Measurements from ENCODE around the gene FYB1.

The FYB1 gene

DNA sequence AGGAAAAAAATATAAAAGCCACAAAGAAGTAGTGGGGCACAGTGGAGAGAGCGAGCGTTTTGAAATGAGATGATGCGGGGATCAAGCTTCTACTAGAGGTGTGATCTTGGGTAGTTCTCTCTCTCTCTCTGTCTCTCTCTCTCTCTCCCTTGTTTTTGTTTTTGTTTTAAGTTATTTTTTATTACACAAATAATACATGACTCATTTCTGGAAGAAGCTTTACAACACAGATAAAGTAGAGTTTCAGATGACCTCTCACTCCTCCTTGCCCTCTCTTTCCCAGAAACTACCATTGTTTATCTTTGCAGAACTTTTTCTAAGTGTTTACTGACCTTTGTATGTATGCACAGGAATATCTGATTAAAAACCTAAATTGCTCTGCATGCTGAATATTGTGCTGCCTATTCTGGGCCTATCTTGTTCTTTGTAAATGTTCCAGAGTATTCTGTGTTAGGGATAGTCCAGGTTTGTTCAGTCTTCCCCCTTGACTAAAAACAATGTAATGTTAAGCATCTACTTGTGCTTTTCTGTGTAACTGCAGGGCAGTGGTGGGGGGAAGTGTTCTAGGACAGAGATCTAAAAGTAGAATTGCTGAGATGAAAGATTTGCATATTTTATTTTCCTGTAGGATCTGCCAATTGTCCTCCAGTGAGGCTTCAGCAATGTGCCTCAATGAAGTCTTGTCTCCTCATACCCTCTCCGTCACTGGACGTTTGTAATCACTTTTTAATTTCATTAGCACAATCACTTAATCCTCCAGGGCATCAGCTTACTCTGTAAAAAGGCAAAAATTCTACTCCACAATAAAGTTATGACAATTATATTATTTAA, 52.0 kb downstream of the FYB1 start:
- in situ Hi-C loops (cut with MboI; ENCODE audit: low sequenced_read_pairs), result no loop called here

DNA sequence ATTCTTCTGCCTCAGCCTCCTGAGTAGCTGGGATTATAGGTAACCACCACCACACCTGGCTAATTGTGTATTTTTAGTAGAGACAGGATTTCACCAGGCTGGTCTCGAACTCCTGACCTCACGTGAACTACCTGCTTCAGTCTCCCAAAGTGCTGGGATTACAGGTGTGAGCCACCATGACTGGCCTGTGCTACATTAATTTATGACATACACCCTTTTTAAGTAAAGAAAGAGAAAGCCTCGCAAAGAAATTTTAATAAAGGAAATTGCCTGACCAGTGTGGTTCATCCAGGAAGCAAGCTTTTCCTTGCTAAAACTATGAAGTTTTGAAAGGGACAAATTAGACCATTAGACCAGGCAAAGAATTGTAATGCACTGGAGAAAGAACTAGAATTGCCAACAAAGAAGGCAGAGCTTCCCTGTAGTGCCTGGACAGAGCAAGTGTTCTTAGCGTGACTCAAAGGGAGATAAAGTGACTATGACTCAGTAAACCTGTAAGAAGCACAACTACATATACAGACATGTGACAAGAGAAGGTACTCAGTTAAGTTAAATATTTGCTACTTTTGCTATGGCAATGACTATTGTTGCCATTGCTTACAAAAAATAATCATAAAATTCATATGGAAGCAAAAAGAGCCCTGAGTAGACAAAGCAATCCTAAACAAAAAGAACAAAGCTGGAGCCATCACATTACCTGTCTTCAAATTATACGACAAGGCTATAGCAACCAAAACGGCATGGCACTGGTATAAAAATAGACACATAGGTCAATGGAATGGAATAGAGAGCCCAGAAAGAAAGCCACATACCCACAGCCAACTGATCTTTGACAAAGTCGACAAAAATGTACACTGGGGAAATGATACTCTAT, 54.6 kb downstream of the FYB1 start:
- in situ Hi-C loops (cut with MboI; ENCODE audit: low sequenced_read_pairs), result no loop called here

DNA sequence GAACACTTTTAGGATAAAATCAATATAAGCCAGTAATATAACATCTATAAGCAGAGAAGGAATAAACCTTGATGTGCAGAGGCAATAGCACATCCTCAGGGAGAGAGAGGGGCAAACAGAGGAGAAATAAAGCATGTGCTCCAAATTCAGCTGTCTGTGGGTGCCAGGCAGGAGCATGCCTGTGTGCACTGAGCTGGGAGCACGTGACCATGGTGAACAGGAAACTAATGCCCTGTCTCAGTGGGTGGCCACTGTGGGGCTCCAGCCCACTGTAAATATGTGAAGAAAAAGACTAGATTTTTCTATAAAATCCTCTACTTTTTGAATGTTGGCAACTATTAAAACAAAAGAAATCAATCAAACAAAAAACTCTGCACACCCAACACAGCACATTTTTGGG, 55.3 kb downstream of the FYB1 start:
- in situ Hi-C loops (cut with MboI; ENCODE audit: low sequenced_read_pairs), result no loop called here

DNA sequence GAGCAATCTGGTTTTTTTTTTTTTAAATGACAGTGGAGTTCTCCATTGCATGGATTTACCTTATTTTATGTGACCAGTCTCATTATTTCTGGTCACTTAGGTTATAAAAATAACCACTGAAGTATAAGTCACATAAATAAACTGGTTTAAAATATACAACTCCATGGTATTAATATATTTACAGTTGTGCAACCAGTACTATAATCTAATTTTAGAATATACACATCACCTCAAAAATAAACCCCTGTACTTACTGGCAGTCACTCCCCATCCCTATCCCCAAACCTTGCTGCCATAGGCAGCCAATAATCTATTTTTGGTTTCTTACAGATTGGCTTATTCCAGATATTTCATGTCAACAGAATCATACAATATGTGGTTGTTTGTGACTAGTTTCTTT, 57.8 kb downstream of the FYB1 start:
- in situ Hi-C loops (cut with MboI; ENCODE audit: low sequenced_read_pairs), result no loop called here

DNA sequence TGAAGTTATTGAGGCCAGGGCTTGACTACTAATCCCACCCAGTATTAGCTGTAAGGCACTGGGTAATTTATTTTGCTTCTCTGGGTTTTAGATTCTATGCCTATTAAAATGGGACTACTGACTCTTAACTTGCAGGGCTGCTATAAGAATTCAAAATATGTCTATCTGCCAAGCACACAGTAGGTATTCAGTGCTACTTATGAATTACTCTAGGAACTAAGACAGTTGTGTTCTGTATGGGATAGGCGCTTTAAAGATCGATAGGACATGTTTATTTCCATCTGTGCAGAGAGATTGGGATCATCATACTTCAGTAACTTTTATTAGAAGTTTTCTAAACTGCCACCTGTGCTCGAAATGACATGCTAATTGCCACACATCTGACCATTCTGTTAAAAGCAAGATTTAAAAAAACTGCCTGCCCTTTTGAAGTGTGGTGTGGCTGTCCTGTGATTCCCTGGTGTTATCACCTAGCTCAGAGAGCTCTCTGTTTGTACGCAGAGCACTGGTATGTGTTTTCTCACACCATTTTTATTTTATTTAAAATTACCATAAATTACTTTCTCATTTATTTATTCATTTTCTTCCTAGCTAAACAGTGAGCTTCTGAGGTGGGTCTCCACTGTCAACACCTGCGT, 58.7 kb downstream of the FYB1 start:
- in situ Hi-C loops (cut with MboI; ENCODE audit: low sequenced_read_pairs), result no loop called here

DNA sequence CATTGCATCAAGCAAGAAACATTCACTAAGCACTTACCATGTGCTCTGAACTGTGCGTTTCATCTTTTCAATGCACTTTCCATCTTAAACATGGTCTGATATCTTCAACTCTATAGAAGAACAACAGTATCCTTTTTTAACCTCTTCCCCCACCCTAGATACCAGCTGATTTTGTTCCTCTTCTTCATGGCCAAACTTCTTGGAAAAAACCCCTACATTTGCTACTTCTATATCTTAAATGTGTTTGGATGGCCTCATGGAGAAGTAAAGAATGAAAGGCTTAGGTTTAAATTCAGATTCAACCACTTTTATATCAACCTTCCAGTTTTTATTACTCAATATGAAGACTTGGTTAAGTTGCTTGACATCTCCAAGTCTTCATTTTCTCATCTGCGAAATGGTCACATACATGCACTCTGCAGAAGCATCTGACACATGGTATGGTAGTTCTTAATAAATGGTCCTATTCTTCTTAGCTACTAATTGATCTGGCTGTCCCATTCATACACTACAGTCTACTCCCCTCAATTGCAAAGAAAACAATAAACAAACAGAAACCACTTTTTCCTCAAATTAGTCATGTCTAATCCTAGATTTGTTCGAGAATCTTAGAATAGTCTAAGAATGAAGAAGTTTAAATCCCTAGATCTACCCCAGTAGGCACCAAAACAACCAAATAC, 59.4 kb downstream of the FYB1 start:
- in situ Hi-C loops (cut with MboI; ENCODE audit: low sequenced_read_pairs), result no loop called here

DNA sequence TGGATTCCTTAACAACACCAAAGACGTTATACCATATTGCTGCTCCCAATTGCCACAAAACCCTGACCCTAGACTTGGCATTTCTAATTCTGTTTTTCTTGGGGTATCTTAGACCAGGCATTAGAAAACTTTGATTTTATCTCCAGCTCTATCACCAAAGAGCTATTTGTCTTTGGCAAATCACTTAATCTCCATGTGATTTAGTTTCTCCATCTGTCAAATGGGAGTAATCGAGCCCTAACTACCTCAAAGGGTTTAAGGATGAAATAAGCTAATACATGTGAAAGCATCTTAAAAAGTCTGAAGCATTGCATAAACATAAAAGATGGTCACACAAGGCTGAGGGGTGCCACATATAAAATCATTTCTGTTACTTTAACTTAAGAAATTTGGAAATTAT, 60.6 kb downstream of the FYB1 start:
- in situ Hi-C loops (cut with MboI; ENCODE audit: low sequenced_read_pairs), result no loop called here

DNA sequence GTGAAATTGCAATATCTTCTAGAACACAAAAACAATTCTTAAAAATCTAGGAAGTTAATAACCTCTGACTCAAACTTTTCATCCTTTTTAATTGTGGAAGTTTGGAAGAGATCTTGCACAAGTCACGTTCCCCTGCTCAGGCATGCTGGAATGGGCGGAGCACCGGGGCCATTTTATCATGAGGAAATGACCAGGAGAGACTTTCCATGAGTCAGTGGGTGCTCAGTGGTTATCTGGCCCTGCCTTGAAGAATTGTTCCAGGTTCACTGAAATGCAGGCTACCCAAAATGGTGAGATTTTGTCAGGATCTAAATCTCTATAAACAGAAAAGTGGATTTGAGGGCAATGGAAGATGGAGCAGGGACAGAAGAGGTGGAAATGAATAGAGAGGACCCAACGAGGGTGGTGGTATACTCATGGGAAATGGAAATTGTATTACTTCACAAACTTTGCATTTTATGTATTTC, 61.2 kb downstream of the FYB1 start:
- in situ Hi-C loops (cut with MboI; ENCODE audit: low sequenced_read_pairs), result no loop called here

DNA sequence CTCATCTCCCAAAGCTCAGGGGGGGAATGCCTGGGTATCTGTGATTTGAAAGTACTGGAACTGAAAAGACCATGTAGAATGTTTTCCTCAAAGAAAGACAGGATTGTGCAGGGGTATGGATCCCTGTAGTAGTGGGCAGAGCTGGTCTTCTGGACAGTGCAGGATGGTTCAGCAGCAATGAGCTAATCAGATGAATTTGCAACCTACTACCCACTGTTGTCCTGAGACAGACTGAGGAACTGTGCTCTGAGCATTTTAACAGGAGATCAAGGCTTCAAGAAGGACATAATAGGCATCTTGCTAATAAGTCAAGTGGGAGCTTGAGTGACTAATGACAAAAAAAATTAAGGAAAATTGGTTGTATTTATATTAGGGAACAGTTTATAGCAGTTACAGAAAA, 61.7 kb downstream of the FYB1 start:
- in situ Hi-C loops (cut with MboI; ENCODE audit: low sequenced_read_pairs), result no loop called here

DNA sequence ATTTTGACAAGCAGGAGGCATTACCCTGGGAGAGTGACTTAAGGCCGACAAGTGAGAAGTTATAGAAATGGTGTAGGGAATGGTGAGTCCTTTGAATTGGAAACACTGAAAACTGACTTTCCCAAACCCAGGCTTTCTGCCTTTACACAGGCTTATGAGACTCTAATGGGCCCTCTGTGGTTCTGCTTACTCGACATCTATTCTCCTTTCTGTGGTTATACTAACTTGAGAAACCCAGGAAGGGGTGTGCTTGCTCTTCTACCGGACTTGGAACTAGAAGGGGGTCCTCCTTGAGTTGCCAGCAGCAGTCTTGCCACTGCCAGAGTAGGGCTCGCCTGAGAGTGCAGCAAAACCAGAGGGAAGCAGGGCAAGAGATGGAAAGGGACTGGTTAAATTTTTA, 63.3 kb downstream of the FYB1 start:
- in situ Hi-C loops (cut with MboI; ENCODE audit: low sequenced_read_pairs), result no loop called here

DNA sequence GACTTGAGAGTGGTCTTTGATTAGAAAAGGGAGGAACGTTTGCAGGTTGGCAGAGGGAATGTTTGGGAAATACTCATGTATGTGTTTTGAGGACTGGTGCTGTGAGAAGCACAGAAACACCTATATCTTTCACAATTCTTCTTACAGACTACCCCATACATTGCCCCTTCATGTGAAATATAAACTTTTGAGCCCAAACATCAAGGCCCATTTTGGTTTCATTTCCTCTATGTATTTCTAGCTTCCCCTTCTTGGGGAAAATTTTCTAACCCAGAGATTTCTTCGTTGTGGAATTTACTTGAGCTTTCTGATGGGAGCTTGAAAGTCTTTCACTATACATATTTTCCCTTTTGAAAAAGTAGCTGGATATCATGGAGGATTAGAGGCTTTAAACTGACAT, 67.6 kb downstream of the FYB1 start:
- in situ Hi-C loops (cut with MboI; ENCODE audit: low sequenced_read_pairs), result no loop called here

DNA sequence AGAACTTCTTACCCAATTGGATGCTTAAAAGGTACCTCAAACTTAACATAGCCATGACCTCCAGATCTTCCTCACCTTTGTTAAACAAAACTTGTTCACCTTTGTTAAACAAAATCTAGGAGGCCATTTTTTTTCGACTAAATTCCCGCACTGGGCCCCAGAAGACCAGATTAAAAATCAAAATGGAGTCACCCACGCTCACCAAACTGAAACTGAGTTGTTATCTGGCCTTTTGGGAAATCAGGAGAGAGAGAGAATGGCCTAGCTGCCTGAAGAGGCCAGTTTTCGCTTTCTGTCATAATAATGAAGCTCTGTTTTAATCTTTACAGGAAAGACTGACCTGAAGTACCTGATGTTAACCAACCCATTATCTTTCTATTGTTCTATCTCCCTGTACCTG, 69.4 kb downstream of the FYB1 start:
- in situ Hi-C loops (cut with MboI; ENCODE audit: low sequenced_read_pairs), result no loop called here

DNA sequence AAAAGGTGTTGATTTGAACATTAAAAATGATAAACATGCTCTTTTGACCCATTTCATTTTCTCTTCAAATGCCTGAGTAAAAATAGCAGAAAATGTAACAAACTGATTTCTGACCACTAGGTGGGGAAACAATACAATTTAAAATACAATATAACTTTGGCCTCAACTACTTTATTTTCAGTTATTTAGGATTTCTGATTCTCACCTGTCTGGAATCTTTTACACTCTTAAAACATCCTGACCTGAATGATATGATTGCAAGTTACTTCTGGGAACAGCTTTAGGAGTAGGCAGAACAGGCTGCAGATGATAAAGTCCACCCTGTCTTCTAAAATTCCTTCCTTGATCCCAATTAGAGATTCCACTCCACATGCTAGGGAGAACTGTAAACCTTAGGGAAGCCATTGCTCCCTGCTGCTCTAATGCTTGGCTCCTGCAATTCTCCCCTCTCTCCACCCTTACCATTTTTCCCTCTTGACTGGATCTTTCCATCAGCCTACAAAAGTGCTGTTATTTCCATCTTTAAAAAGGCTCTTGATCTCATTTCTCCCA, 70.3 kb downstream of the FYB1 start:
- in situ Hi-C loops (cut with MboI; ENCODE audit: low sequenced_read_pairs), result no loop called here

DNA sequence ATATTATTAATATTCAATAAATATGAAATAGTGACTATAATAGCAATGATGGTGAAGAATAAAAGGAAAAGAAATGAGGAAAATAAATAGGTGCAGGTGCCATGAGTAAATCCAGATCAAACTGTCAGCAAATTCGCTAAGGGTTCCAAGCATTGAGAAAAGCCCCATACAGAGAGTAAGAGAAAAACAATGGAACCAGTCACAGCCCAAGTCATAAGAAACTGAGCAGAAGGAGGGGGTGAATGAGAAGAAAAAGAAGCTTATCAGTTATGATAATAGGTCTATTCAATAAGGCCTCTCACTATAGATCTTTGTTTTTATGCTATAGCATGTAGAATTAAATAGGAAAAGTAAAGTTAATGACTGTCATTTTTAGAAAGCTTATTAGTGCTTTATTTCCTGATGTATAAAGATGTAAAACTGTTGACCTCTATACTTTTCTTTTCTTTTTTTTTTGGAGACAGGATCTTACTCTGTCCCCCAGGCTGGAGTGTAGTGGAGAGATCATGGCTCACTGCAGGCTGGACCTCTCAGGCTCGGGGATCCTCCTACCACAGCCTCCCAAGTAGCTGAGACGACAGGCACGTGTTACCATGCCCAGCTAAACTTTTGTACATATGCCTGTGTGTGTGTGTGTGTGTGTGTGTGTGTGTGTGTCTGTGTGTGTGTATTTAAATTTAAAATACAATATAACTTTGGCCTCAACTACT, 72.4 kb downstream of the FYB1 start:
- in situ Hi-C loops (cut with MboI; ENCODE audit: low sequenced_read_pairs), result no loop called here

DNA sequence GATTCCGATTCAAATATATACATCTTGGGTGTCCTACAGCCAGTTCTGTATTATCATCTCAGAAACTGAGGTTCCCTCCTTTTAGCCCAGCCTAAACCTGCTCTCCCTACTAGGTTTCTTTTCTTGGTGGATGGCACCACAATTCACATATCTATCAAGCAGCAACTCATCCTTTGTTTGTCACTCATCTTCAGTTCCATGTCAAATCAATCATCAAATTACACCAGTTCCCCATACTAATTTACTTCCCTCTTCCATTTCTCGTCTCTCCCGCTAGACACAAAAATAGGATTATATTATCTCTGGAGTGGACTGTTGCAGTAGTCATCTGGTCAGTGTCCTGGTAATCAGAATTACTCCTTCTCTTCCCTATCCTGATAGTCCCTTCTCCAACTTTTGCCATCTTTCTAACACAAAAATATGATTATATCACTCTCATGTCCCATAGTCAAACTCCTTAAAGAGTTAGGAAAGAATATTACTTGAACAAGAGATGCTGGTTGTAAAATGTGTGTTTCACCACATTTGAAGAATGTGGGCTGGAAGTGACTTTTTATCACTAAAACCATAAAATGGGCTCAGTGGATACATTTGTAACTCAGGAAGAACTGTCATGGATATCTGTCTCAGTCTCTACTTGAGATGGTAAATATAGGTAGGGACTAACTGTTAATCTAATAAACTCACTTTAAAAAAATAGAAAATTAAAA, 76.1 kb downstream of the FYB1 start:
- in situ Hi-C loops (cut with MboI; ENCODE audit: low sequenced_read_pairs), result no loop called here

DNA sequence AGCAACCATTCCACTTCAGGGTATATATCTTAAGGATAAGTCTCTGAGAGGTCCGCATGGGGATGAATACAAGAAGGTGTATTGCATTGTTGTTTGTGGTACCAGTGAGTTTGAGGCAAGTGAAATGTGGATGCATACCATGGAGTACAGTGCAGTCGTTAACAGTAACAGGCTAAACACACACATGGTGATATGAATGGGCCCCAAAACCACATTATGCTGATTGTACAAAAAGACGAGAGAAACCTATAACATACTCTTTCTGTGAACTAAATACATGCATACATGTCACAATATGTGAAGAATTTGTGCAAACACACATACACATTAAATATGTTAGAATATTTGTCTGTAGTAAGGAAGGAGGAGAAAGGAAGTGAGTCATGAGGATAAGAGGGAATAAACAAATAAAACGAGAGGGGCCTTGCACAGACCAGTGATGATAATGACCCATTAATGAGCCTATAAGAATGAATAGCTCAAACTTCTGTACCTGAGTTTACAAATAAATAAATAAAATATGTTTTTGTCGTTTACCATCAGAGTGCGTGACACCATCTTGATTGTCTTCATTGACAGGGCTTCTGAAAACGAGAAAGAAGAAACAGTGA, 78.7 kb downstream of the FYB1 start:
- in situ Hi-C loops (cut with MboI; ENCODE audit: low sequenced_read_pairs), result no loop called here

DNA sequence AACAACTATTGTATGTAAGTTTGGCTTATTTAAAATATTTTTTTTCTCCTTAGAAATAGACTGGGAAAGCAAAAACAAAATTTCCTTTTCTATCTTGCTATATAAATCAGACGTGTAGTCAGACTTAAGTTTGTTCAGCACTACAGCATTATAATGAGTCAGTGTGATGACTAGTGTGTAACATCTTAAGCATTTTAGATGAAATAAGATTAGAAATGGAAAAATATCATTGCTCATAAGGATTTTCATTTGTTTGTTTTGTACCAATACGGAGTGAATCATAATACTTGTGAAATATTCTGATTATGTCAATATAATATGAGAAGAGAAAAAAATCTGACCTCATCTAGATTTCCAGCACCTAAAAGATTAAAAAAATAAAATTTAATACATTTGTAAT, 80.5 kb downstream of the FYB1 start:
- in situ Hi-C loops (cut with MboI; ENCODE audit: low sequenced_read_pairs), result no loop called here

DNA sequence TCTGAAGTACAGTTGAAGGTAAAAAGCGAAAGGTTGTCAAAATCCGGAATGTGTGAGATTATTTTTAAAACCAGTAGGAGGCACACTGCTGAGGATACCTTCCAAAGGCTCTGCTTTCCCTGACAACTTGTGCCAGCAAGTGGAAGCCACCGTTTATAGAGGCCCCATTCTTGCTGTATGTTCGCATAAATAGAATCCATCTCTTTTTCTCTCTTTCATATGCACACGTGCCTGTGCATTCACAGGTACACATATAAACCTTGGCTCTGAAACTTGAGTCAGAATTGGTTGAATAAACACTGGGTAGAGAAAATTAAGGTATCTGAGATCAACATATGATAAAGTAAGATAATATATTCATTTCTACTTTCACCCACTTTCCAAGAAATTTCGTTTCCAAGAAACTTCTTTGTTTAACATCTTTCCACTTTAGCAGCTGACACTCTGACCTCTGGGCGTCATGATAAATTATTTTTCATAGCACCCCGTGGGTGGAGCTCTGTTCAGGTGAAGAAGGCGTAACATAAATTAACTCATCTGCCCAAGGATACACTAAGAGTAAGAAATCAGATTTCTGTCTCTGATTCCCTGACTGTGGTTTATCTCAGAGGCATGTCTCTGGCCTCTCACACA, 81.4 kb downstream of the FYB1 start:
- in situ Hi-C loops (cut with MboI; ENCODE audit: low sequenced_read_pairs), result no loop called here

DNA sequence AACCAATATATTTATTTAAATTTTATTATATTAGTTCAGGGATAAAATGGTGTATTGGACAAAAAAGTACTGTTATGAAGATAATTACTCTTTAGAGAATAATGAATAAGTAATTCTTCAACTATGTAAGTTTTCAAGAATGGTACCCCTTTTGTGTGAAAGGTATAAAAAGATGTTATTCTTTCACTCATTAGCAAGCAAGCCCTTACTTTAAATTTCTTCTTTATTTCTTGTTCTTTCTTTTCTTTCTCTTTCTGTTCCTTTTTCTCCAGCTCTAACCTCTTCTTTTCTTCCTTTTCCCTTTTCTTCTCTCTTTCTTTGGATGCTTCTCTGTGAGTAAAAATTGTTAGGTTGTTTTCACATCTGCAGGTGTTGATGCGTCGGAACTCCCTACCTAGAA, 82.0 kb downstream of the FYB1 start:
- in situ Hi-C loops (cut with MboI; ENCODE audit: low sequenced_read_pairs), result no loop called here
